Measurements from ENCODE around the gene SSBP4.

Gene SSBP4

DNA sequence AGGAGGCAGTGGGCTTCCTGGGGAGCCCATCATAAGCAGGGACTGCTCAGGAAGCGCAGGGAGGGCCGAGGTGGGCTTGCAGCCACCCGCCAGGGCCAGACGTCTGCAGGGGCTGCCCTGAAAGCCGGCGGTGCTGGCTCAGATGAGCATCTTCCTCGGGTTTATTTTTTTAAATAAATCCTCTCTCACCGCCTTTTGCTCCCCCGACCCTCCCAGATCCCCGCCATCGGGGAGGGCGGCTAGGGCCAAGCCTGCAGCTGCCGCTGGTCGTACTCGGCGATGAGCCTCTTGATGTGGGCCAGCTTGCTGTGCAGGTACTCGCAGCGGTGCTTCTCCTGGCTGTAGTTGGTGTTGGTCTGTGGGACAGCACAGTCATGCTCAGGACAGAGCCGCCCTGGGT is 25.3 kb downstream of the SSBP4 start:
- H3K27me3 ChIP-seq, result no peaks in the 10 kb centered on the region
- peak overlapping the region in 9 of 11 experiments; percentile 11 to 65 (median 42); a peak in 14 of 22 replicates for H3K9ac ChIP-seq
- no peaks in the 10 kb centered on the region for H3K9me3 ChIP-seq (replicated peaks in 1 of 11)
- H3K27ac ChIP-seq, result peak overlapping the region in 3 of 11 experiments; percentile 14 to 30 (median 20); a peak in 4 of 22 replicates
- no peak for TF ChIP-seq Cebpa-rat (IDR thresholded peaks at IDR 0.05)
- H3K36me3 ChIP-seq, result peaks cover 50 to 77% (median 66%) of the 10 kb centered on the region in 11 experiments
- H4K20me1 ChIP-seq, result peaks cover 42 to 98% (median 82%) of the 10 kb centered on the region in 11 experiments
- no peak overlapping the region; a peak in 2 of 20 replicates for H3K4me3 ChIP-seq
- H3K4me2 ChIP-seq, result peak overlapping the region in 8 of 11 experiments; percentile 44 to 77 (median 60); a peak in 14 of 22 replicates
- H3K4me1 ChIP-seq, result peaks cover 32 to 61% (median 53%) of the 10 kb centered on the region in 10 experiments

DNA sequence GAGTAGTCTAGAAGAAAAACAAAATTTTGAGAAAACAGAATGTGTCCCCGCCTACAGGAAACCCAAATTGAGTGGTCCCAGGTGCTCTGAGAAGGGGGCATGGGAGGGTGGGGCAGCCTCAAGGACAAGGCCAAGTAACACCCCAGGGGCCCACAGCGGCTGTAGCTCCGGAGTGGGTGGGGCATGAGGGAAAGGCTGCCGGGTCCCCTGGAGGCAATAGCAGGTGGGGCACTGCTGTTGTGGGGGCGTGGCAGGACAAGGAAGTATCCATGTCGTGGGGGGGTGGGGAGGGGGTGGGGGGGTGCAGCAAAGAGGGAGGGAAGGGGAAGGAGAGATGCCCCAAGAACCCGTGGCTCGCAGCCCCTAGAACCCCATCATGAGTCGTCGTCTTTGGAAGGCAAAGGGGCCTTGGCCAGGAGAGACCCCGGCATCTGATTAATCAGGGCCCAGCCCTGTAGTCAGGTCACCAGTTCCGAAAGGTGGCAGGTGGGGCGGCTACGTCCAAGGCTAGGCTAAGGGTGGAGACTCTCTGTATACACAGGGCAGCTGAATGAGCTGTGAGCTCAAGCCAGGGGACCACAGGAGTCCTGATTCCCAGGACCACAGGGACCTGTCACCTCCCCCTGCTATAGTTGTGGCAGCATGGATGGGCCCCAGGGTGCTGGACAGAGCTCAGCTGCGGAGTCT is 26.2 kb downstream of the SSBP4 start:
- Histone ChIP-seq H3K4me2 (peak overlapping the region in 8 of 11 experiments; percentile 33 to 77 (median 62); a peak in 17 of 22 replicates), H3K27me3 (no peaks in the 10 kb centered on the region), H3K27ac (peak overlapping the region in 1 of 11 experiments; percentile 34; a peak in 3 of 22 replicates)

DNA sequence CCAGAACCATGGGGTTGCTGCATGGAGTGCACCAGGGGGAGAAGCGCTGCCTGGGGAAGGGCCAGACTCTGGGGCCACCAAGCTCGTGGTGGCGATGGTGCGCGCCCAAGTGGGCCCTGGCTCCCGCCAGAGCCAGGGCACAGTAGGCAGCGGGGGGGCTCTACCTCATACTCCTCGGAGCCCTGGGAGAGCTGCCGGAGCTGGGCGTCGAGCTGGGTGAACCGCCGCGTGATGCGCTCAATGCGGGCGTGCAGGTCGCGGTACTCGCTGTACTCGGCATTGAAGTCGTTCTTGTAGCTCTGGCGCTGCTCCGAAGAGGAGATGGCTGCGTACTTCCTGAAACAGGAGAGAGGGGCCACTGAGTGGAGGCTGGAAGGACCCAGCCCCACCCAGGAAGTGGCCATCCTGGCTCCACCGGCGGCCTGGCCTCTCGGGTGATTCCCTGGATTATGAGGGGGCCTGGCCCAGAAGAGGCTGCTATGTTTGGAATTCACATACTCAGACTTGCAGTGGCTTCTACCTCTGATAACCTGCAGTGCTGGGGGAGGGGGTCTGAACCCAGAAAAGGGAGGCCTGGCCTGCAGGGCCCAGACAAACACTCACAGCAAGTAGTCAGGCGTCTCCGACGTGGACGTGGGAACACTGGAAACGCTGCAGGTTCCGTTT is 27.1 kb downstream of the SSBP4 start:
- TF ChIP-seq Cebpa-rat (IDR thresholded peaks at IDR 0.05), result no peak
- peaks cover 62 to 95% (median 79%) of the 10 kb centered on the region in 11 experiments for H3K36me3 ChIP-seq
- peaks cover 44 to 98% (median 80%) of the 10 kb centered on the region in 11 experiments for H4K20me1 ChIP-seq
- no peaks in the 10 kb centered on the region for H3K9me3 ChIP-seq (replicated peaks in 1 of 11)
- H3K27ac ChIP-seq, result peak overlapping the region in 1 of 11 experiments; percentile 34; a peak in 2 of 22 replicates
- H3K4me3 ChIP-seq, result no peak overlapping the region
- H3K9ac ChIP-seq, result peak overlapping the region in 8 of 11 experiments; percentile 11 to 49 (median 26); a peak in 4 of 22 replicates
- H3K4me2 ChIP-seq, result peak overlapping the region in 9 of 11 experiments; percentile 18 to 67 (median 56); a peak in 16 of 22 replicates
- H3K4me1 ChIP-seq, result peaks cover 41 to 57% (median 50%) of the 10 kb centered on the region in 10 experiments
- H3K27me3 ChIP-seq, result no peaks in the 10 kb centered on the region

More for the DNA sequence above, 26.2 kb downstream of the SSBP4 start:
- peaks cover 43 to 98% (median 82%) of the 10 kb centered on the region in 11 experiments for H4K20me1 ChIP-seq
- H3K36me3 ChIP-seq, result peaks cover 59 to 86% (median 75%) of the 10 kb centered on the region in 11 experiments
- H3K9ac ChIP-seq, result peak overlapping the region in 8 of 11 experiments; percentile 11 to 54 (median 31); a peak in 5 of 22 replicates
- no peaks in the 10 kb centered on the region for H3K9me3 ChIP-seq (replicated peaks in 1 of 11)
- H3K4me3 ChIP-seq, result no peak overlapping the region
- peaks cover 32 to 56% (median 49%) of the 10 kb centered on the region in 10 experiments for H3K4me1 ChIP-seq
- TF ChIP-seq Cebpa-rat (IDR thresholded peaks at IDR 0.05), result no peak

GRCh38 chr19:18446811-18447359 is 27.7 kb downstream of the SSBP4 start:
- peak overlapping the region in 3 of 11 experiments; percentile 21 to 35 (median 33); a peak in 2 of 22 replicates for H3K9ac ChIP-seq
- H3K27ac ChIP-seq, result no peak overlapping the region
- H3K36me3 ChIP-seq, result peaks cover 62 to 97% (median 79%) of the 10 kb centered on the region in 11 experiments
- H3K4me3 ChIP-seq, result no peak overlapping the region
- peak overlapping the region in 1 of 11 experiments; percentile 18; a peak in 1 of 22 replicates for H3K4me2 ChIP-seq
- TF ChIP-seq Cebpa-rat (IDR thresholded peaks at IDR 0.05), result no peak
- no peaks in the 10 kb centered on the region for H3K27me3 ChIP-seq
- H3K9me3 ChIP-seq (replicated peaks in 1 of 11), result no peaks in the 10 kb centered on the region
- peaks cover 49 to 98% (median 82%) of the 10 kb centered on the region in 11 experiments for H4K20me1 ChIP-seq
- H3K4me1 ChIP-seq, result peaks cover 47 to 62% (median 56%) of the 10 kb centered on the region in 10 experiments

- no peak overlapping the region for H3K4me2 ChIP-seq
- peak overlapping the region in 1 of 11 experiments; percentile 29; a peak in 2 of 22 replicates for H3K27ac ChIP-seq
These were observed 30.4 kb downstream of the SSBP4 start for GRCh38 chr19:18449552-18449951.

GRCh38 chr19:18450021-18450930 is 31.1 kb downstream of the SSBP4 start:
- peak overlapping the region in 8 of 11 experiments; percentile 25 to 72 (median 50); a peak in 15 of 22 replicates for H3K9ac ChIP-seq
- H4K20me1 ChIP-seq, result peaks cover 51 to 99% (median 80%) of the 10 kb centered on the region in 11 experiments
- peaks cover 49 to 99% (median 69%) of the 10 kb centered on the region in 11 experiments for H3K36me3 ChIP-seq
- H3K9me3 ChIP-seq (replicated peaks in 1 of 11), result no peaks in the 10 kb centered on the region
- no peaks in the 10 kb centered on the region for H3K27me3 ChIP-seq
- peaks cover 37 to 66% (median 55%) of the 10 kb centered on the region in 10 experiments for H3K4me1 ChIP-seq
- H3K27ac ChIP-seq, result peak overlapping the region in 6 of 11 experiments; percentile 11 to 45 (median 30); a peak in 8 of 22 replicates
- peak overlapping the region in 8 of 11 experiments; percentile 78 to 92 (median 84); a peak in 17 of 22 replicates for H3K4me2 ChIP-seq
- H3K4me3 ChIP-seq, result no peak overlapping the region
- TF ChIP-seq Cebpa-rat (IDR thresholded peaks at IDR 0.05), result no peak

More at GRCh38 chr19:18449552-18449951, 30.4 kb downstream of the SSBP4 start:
- Histone ChIP-seq H3K27me3 (no peaks in the 10 kb centered on the region), H3K4me3 (no peak overlapping the region), H4K20me1 (peaks cover 56 to 98% (median 86%) of the 10 kb centered on the region in 11 experiments), H3K4me1 (peaks cover 42 to 65% (median 57%) of the 10 kb centered on the region in 10 experiments), H3K9ac (peak overlapping the region in 3 of 11 experiments; percentile 9 to 60 (median 59); a peak in 3 of 22 replicates), H3K36me3 (peaks cover 54 to 98% (median 70%) of the 10 kb centered on the region in 11 experiments), H3K9me3 (replicated peaks in 1 of 11) (no peaks in the 10 kb centered on the region)
- no peak for TF ChIP-seq Cebpa-rat (IDR thresholded peaks at IDR 0.05)

- TF ChIP-seq Cebpa-rat (IDR thresholded peaks at IDR 0.05), result no peak
- Histone ChIP-seq H3K9ac (peak overlapping the region; percentile 35 to 72 (median 48); a peak in 21 of 22 replicates), H3K4me3 (peak overlapping the region in 1 of 10 experiments; percentile 16; a peak in 3 of 20 replicates), H3K36me3 (peaks cover 45 to 100% (median 72%) of the 10 kb centered on the region in 11 experiments), H3K27ac (peak overlapping the region in 8 of 11 experiments; percentile 23 to 55 (median 37); a peak in 15 of 22 replicates), H3K9me3 (replicated peaks in 1 of 11) (no peaks in the 10 kb centered on the region), H4K20me1 (peaks cover 45 to 100% (median 76%) of the 10 kb centered on the region in 11 experiments), H3K27me3 (no peaks in the 10 kb centered on the region), H3K4me1 (peaks cover 33 to 59% (median 47%) of the 10 kb centered on the region in 10 experiments), H3K4me2 (peak overlapping the region; percentile 54 to 92 (median 84))
These were observed 32.0 kb downstream of the SSBP4 start for GRCh38 chr19:18450931-18451836.
